ENCODE data around the gene SCO1. TPM values are rescaled to one million over a fixed set of nuclear protein-coding genes. Genes with fewer than 3 reads are reported as not detected.

The SCO1 gene
- total and polyA plus RNA-seq, 2 donors (not counting 1 experiment from before 2014, with no cell fraction given): 16.7 to 56.6 TPM

GRCh38 chr17:10640475-10640874 lies 56.9 kb downstream of the SCO1 start:
- no peak overlapping the region for H3K4me3 ChIP-seq (replicated peaks in 1 of 4; ENCODE audit: control extremely low read depth in 1 of 4, insufficient read depth in 1 of 4, low read depth in 3 of 4, low read length in 4 of 4)
- no peak overlapping the region for H3K27ac ChIP-seq (ENCODE audit: insufficient read depth, low read length)
- TF ChIP-seq CTCF (conservative IDR thresholded peaks at IDR 0.05 in 1 of 2, IDR thresholded peaks at IDR 0.05 in 1 of 2; ENCODE audit: low read depth in 1 of 2, low read length in 2 of 2) (no peak), EZH2 (IDR thresholded peaks at IDR 0.05; ENCODE audit: low read length, missing control alignments) (no peak)
- no peaks in the 10 kb centered on the region for H3K27me3 ChIP-seq (ENCODE audit: control insufficient read depth, insufficient read depth, low read length)
- H3K9me3 ChIP-seq (ENCODE audit: control insufficient read depth, insufficient read depth, low read depth, low read length): no peaks in the 10 kb centered on the region
- no peaks in the 10 kb centered on the region for H3K79me2 ChIP-seq (ENCODE audit: control insufficient read depth, insufficient read depth, low read length)
- no peaks in the 10 kb centered on the region for H3K4me1 ChIP-seq (ENCODE audit: control insufficient read depth, extremely low read depth, insufficient read depth, low read length)
- H3K9ac ChIP-seq (ENCODE audit: insufficient read depth, low read length): no peak overlapping the region
- H4K20me1 ChIP-seq (ENCODE audit: control insufficient read depth, extremely low read depth, insufficient read depth, low read length): no peaks in the 10 kb centered on the region
- H3K4me2 ChIP-seq (ENCODE audit: extremely low read depth, insufficient read depth, low read length): no peak overlapping the region
- no peaks in the 10 kb centered on the region for H3K36me3 ChIP-seq (ENCODE audit: control insufficient read depth, insufficient read depth, low read length)
- H2AFZ ChIP-seq (ENCODE audit: low read length): no peak overlapping the region
- DNase-seq (ENCODE audit: low read depth in 2 of 2): no peak

GRCh38 chr17:10638151-10638550 lies 59.2 kb downstream of the SCO1 start:
- H2AFZ ChIP-seq (ENCODE audit: low read length): no peak overlapping the region
- no peak overlapping the region for H3K27ac ChIP-seq (ENCODE audit: insufficient read depth, low read length)
- H3K27me3 ChIP-seq (ENCODE audit: control insufficient read depth, insufficient read depth, low read length): no peaks in the 10 kb centered on the region
- H3K79me2 ChIP-seq (ENCODE audit: control insufficient read depth, insufficient read depth, low read length): no peaks in the 10 kb centered on the region
- no peak overlapping the region for H3K4me2 ChIP-seq (ENCODE audit: extremely low read depth, insufficient read depth, low read length)
- no peaks in the 10 kb centered on the region for H4K20me1 ChIP-seq (ENCODE audit: control insufficient read depth, extremely low read depth, insufficient read depth, low read length)
- DNase-seq (ENCODE audit: low read depth in 2 of 2): no peak
- no peaks in the 10 kb centered on the region for H3K36me3 ChIP-seq (ENCODE audit: control insufficient read depth, insufficient read depth, low read length)
- H3K4me3 ChIP-seq (replicated peaks in 1 of 4; ENCODE audit: control extremely low read depth in 1 of 4, insufficient read depth in 1 of 4, low read depth in 3 of 4, low read length in 4 of 4): no peak overlapping the region
- H3K4me1 ChIP-seq (ENCODE audit: control insufficient read depth, extremely low read depth, insufficient read depth, low read length): no peaks in the 10 kb centered on the region
- no peaks in the 10 kb centered on the region for H3K9me3 ChIP-seq (ENCODE audit: control insufficient read depth, insufficient read depth, low read depth, low read length)
- no peak for TF ChIP-seq EZH2 (IDR thresholded peaks at IDR 0.05; ENCODE audit: low read length, missing control alignments)
- no peak for TF ChIP-seq CTCF (conservative IDR thresholded peaks at IDR 0.05 in 1 of 2, IDR thresholded peaks at IDR 0.05 in 1 of 2; ENCODE audit: low read depth in 1 of 2, low read length in 2 of 2)
- no peak overlapping the region for H3K9ac ChIP-seq (ENCODE audit: insufficient read depth, low read length)

- Histone ChIP-seq H3K4me1 (ENCODE audit: control insufficient read depth, extremely low read depth, insufficient read depth, low read length) (no peaks in the 10 kb centered on the region), H3K9ac (ENCODE audit: insufficient read depth, low read length) (no peak overlapping the region), H2AFZ (ENCODE audit: low read length) (no peak overlapping the region), H3K79me2 (ENCODE audit: control insufficient read depth, insufficient read depth, low read length) (no peaks in the 10 kb centered on the region), H4K20me1 (ENCODE audit: control insufficient read depth, extremely low read depth, insufficient read depth, low read length) (no peaks in the 10 kb centered on the region), H3K36me3 (ENCODE audit: control insufficient read depth, insufficient read depth, low read length) (no peaks in the 10 kb centered on the region), H3K4me2 (ENCODE audit: extremely low read depth, insufficient read depth, low read length) (no peak overlapping the region), H3K4me3 (replicated peaks in 1 of 4; ENCODE audit: control extremely low read depth in 1 of 4, insufficient read depth in 1 of 4, low read depth in 3 of 4, low read length in 4 of 4) (no peak overlapping the region), H3K9me3 (ENCODE audit: control insufficient read depth, insufficient read depth, low read depth, low read length) (no peaks in the 10 kb centered on the region), H3K27ac (ENCODE audit: insufficient read depth, low read length) (no peak overlapping the region), H3K27me3 (ENCODE audit: control insufficient read depth, insufficient read depth, low read length) (no peaks in the 10 kb centered on the region)
- TF ChIP-seq CTCF (conservative IDR thresholded peaks at IDR 0.05 in 1 of 2, IDR thresholded peaks at IDR 0.05 in 1 of 2; ENCODE audit: low read depth in 1 of 2, low read length in 2 of 2): no peak
- no peak for TF ChIP-seq EZH2 (IDR thresholded peaks at IDR 0.05; ENCODE audit: low read length, missing control alignments)
- DNase-seq (ENCODE audit: low read depth in 2 of 2): no peak
These were observed 62.0 kb downstream of the SCO1 start for GRCh38 chr17:10635290-10635689.

All from fibroblast of lung (primary cell).